GM12892 (cell line): ENCODE data around the gene CLDN7.

Experiments
- DNase-seq: peaks from one replicate; pipeline ENCODE4 v3.0.0; 2011; ENCODE audit not compliant: insufficient read length
- FAIRE-seq: peaks from 2 replicates; lab custom pipeline; 2011; peaks lifted over from hg19 to GRCh38; lab: Jason Lieb, UNC
- POLR2A ChIP-seq: IDR thresholded peaks from 2 replicates; pipeline ENCODE4 v1.6.1; 2011; ENCODE audit warnings: low read depth, low read length, control low read depth
- POLR2AphosphoS5 ChIP-seq: IDR thresholded peaks from 2 replicates; pipeline ENCODE4 v1.6.1; 2011; ENCODE audit warnings: low read depth, low read length, control low read depth
- TAF1 ChIP-seq: IDR thresholded peaks from 2 replicates; pipeline ENCODE4 v1.6.1; 2011; ENCODE audit warnings: low read depth, mild to moderate bottlenecking, control low read depth, low read length, borderline replicate concordance

CLDN7 gene

DNA sequence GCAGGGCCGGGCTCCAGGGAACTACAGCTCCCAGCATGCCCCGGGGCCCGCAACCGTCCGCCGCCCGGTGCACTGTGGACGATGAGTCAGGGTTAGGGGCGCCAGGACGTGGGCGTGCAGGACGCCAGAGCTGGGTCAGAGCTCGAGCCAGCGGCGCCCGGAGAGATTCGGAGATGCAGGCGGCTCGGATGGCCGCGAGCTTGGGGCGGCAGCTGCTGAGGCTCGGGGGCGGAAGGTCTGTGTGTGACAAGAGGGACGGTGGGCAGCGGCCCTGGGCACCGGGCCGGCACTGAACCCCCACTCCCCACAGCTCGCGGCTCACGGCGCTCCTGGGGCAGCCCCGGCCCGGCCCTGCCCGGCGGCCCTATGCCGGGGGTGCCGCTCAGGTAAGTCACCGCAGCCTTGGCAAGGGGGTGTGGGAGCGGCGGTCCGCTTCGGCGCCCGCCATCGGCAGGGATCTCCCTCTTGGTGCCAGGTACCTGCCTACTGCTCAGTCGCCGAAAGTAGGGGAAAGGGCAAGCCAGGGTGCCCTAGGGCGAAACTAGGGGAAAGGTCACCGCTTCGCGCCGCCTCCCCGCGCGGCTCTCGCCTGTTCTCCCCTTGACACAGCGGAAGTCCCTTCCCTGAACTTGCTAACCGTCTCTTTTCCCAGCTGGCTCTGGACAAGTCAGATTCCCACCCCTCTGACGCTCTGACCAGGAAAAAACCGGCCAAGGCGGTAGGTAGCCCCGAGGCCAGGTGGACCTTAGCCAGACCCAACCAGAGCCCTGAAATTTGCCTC is 42.3 kb downstream of the CLDN7 start, which contains the start of the genes ACADVL and DLG4:
ACADVL (plus strand) TSS at position 127 of the 781 bp plus-strand sequence; CDS start at position 174, 47 bp downstream.
DLG4 (minus strand) TSS at position 25 of the 781 bp plus-strand sequence.
- FAIRE-seq (peak; percentile 97), DNase-seq (peak; percentile 95)
- TF ChIP-seq POLR2AphosphoS5 (no peak), POLR2A (peak; percentile 67), TAF1 (no peak)

DNA sequence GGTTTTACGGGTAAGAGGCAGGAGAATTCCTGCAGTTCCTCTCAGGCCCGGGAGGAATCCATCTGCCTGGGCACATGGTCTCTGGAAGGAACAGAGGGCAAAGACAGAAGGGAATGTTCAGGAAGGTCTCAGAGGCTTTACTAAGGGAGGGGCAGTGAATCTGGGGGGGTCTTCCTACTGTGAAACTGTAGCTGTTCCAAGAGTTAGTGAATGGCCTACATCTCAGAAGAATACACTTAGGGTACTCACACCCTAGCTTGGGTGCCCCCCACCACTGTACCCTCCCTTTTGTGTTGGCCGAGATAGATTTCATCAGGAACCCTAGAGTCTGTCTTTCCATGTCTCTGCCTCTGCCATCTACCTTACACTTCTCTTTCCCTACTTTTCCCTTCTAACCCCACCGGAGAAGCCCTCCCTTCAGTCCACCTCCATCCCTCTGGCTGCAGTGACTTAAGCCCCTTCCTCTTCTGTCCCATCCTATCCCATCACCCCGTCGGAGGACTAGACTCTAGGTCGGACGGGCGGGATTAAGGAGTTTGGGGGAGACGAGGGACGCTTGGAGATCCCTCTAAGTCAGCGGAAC is 43.0 kb downstream of the CLDN7 start:
- DNase-seq (no peak), FAIRE-seq (peak; percentile 30)
- TF ChIP-seq POLR2A (no peak), TAF1 (no peak), POLR2AphosphoS5 (no peak)

- TF ChIP-seq POLR2A (no peak), TAF1 (no peak), POLR2AphosphoS5 (no peak)
- no peak for DNase-seq
- no peak for FAIRE-seq
Observed at GRCh38 chr17:7218758-7219157, 43.5 kb downstream of the CLDN7 start.

GRCh38 chr17:7218166-7218565 is 44.1 kb downstream of the CLDN7 start:
- TF ChIP-seq POLR2A (no peak), TAF1 (no peak), POLR2AphosphoS5 (no peak)
- no peak for FAIRE-seq
- DNase-seq = no peak

DNA sequence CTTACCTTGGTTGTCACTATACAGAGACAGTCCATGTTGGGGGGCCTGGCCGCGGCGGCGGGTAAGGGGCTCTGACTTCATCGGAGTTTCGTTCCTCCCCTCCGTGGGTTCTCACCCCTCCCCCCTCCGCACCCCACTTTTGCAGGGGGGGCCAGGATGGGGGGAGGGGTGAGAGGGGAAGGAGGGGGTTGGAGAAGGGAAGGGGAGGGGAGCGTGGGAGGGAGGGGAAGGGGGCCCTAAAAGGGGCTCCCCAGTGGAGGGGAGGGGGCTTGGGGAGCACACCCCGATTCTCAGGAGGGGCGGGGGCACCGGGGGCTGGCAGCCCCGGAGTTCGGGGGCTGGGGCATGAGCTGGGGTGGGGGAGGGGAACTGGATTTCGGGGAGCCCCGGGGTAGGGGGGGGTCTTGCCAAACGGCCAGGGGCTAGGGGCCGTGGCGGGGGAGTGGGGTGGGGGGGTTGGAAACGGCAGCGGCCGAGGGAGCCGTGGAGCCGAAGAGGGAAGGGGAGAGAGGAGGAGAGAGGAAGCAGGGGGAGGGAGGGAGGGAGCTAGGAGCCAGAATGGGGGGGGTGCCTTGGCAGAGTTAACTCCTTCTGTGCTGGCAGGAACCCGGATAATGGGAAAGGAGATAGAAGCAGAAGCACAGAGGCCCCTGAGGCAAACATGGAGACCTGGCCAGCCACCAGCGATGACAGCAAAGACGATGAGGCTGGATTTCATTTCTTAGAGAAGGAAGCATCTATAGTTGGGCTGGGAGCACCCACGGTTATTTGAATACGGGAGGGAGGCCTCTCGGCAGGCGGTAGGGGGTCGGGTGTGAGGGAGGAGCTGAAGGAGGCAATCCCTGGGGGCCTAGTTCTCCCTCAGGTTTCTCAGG is 44.9 kb downstream of the CLDN7 start:
- no peak for DNase-seq
- peak; percentile 30 for FAIRE-seq
- TF ChIP-seq POLR2A = no peak
- no peak for TF ChIP-seq TAF1
- no peak for TF ChIP-seq POLR2AphosphoS5

- FAIRE-seq (no peak), DNase-seq (no peak)
- no peak for TF ChIP-seq POLR2AphosphoS5
- TF ChIP-seq POLR2A = no peak
- TF ChIP-seq TAF1 = no peak
Observed at GRCh38 chr17:7216242-7217112, 45.8 kb downstream of the CLDN7 start.

- TF ChIP-seq POLR2A = no peak
- TF ChIP-seq TAF1 = no peak
- no peak for TF ChIP-seq POLR2AphosphoS5
- no peak for DNase-seq
- FAIRE-seq = no peak
Observed at GRCh38 chr17:7215652-7216180, 46.6 kb downstream of the CLDN7 start.

GRCh38 chr17:7215136-7215638 is 47.1 kb downstream of the CLDN7 start:
- no peak for TF ChIP-seq TAF1
- no peak for TF ChIP-seq POLR2A
- no peak for TF ChIP-seq POLR2AphosphoS5
- FAIRE-seq = no peak
- no peak for DNase-seq

- TF ChIP-seq TAF1 = no peak
- TF ChIP-seq POLR2A = no peak
- TF ChIP-seq POLR2AphosphoS5 = no peak
Observed at GRCh38 chr17:7214300-7215135, 47.8 kb downstream of the CLDN7 start.

GRCh38 chr17:7213895-7214299 is 48.4 kb downstream of the CLDN7 start:
- FAIRE-seq = no peak
- no peak for TF ChIP-seq POLR2AphosphoS5
- TF ChIP-seq POLR2A = no peak
- TF ChIP-seq TAF1 = no peak
- no peak for DNase-seq

More at GRCh38 chr17:7214300-7215135, 47.8 kb downstream of the CLDN7 start:
- DNase-seq (peak; percentile 96), FAIRE-seq (peak; percentile 100)
